H1 (cell line): ENCODE measurements around the gene MICALL2.

Source experiments
- ATF2 ChIP-seq: IDR thresholded peaks from 2 replicates; pipeline ENCODE4 v1.6.1; 2012; ENCODE audit warnings: low read length, inconsistent platforms
- CREB1 ChIP-seq: IDR thresholded peaks from 2 replicates; pipeline ENCODE4 v1.6.1; 2012; ENCODE audit warnings: inconsistent platforms
- CTCF ChIP-seq, 3 experiments: IDR thresholded peaks; 1 replicate in 2 of 3; 2 replicates in 1 of 3; pipeline versions ENCODE4 v1.5.1 to v1.6.1; 2011; ENCODE audit warnings: low read length in 3 of 3, mild to moderate bottlenecking in 3 of 3, inconsistent platforms in 2 of 3, low read depth in 1 of 3, moderate library complexity in 1 of 3; ENCODE audit not compliant: insufficient read depth in 1 of 3; ENCODE audit errors: control extremely low read depth in 1 of 3
- EP300 ChIP-seq, 2 experiments: IDR thresholded peaks; 1 replicate in 1 of 2; 2 replicates in 1 of 2; pipeline ENCODE4 v1.6.1; 2011 to 2012; ENCODE audit warnings: low read depth in 2 of 2, low read length in 2 of 2, mild to moderate bottlenecking in 2 of 2, borderline replicate concordance in 1 of 2, inconsistent platforms in 1 of 2, moderate library complexity in 1 of 2
- EZH2 ChIP-seq: fragments of 200-600 bp; sonication (generic); IDR thresholded peaks from 2 replicates; pipeline ENCODE4 v1.7.1; 2012; ENCODE audit warnings: low read depth, mild to moderate bottlenecking, moderate library complexity, low read length, inconsistent platforms; ENCODE audit not compliant: severe bottlenecking
- JUND ChIP-seq: IDR thresholded peaks from 2 replicates; pipeline ENCODE4 v1.6.1; 2011; ENCODE audit warnings: mild to moderate bottlenecking, improper control_type of control experiment, low read length
- KDM5A ChIP-seq: fragments of 200-600 bp; IDR thresholded peaks from 2 replicates; pipeline ENCODE4 v1.7.1; 2012; ENCODE audit warnings: mild to moderate bottlenecking, low read length, inconsistent platforms, mixed read lengths
- MAFK ChIP-seq: IDR thresholded peaks from 2 replicates; pipeline ENCODE4 v1.6.1; 2012; ENCODE audit warnings: low read depth, mild to moderate bottlenecking, improper control_type of control experiment, low read length
- MAX ChIP-seq: IDR thresholded peaks from 2 replicates; pipeline ENCODE4 v1.6.1; 2012; ENCODE audit warnings: inconsistent platforms
- RAD21 ChIP-seq, 2 experiments: IDR thresholded peaks in 1 of 2; conservative IDR thresholded peaks in 1 of 2; 2 replicates each; pipeline ENCODE4 v1.6.1; 2011; ENCODE audit warnings: low read depth in 2 of 2, low read length in 2 of 2, improper control_type of control experiment in 1 of 2, inconsistent platforms in 1 of 2, mild to moderate bottlenecking in 1 of 2, moderate library complexity in 1 of 2
- SIX5 ChIP-seq: IDR thresholded peaks from 2 replicates; pipeline ENCODE4 v1.6.1; 2011; ENCODE audit warnings: mild to moderate bottlenecking, low read depth, low read length

- TF ChIP-seq CTCF (IDR thresholded peaks at IDR 0.05; ENCODE audit: control extremely low read depth in 1 of 3, insufficient read depth in 1 of 3, low read depth in 1 of 3, low read length in 3 of 3) (no peak), EZH2 (no peak), JUND (no peak), ATF2 (no peak), MAFK (no peak), KDM5A (no peak), MAX (no peak), EP300 (IDR thresholded peaks at IDR 0.05; ENCODE audit: borderline replicate concordance in 1 of 2, low read depth in 2 of 2, low read length in 2 of 2) (no peak), SIX5 (no peak), RAD21 (IDR thresholded peaks at IDR 0.05 in 1 of 2, conservative IDR thresholded peaks at IDR 0.05 in 1 of 2; ENCODE audit: low read depth in 2 of 2, low read length in 2 of 2) (no peak), CREB1 (no peak)
Observed at GRCh38 chr7:1445341-1445740, 13.9 kb downstream of the MICALL2 start.
